ENCODE measurements around the gene MBOAT2.

The MBOAT2 gene

GRCh38 chr2:8837795-8838140, 165.7 kb downstream of the MBOAT2 start:
- no peak for TF ChIP-seq CTCF (conservative IDR thresholded peaks at IDR 0.05; ENCODE audit: low read length)
- H3K4me3 ChIP-seq (ENCODE audit: low read length), result peak overlapping the region; percentile 36
- DNase-seq (ENCODE audit: low read depth), result no peak

GRCh38 chr2:8836971-8837794, 166.3 kb downstream of the MBOAT2 start, which contains the start of gene KIDINS220:
KIDINS220 (minus strand) TSS chr2:8837613; CDS start chr2:8827093, 10,520 bp downstream.
- DNase-seq (ENCODE audit: low read depth), result peak; percentile 79
- peak within 1 kb of the TSS; percentile 89 for H3K4me3 ChIP-seq (ENCODE audit: low read length)
- no peak for TF ChIP-seq CTCF (conservative IDR thresholded peaks at IDR 0.05; ENCODE audit: low read length)

- no peak for DNase-seq (ENCODE audit: low read depth)
- H3K4me3 ChIP-seq (ENCODE audit: low read length), result no peak overlapping the region; the same call in 1 of the 2 replicates
- TF ChIP-seq CTCF (conservative IDR thresholded peaks at IDR 0.05; ENCODE audit: low read length), result no peak
Measured at GRCh38 chr2:8835279-8835678, 168.2 kb downstream of the MBOAT2 start.

GRCh38 chr2:8833853-8834252, 169.6 kb downstream of the MBOAT2 start:
- no peak overlapping the region for H3K4me3 ChIP-seq (ENCODE audit: low read length)
- TF ChIP-seq CTCF (conservative IDR thresholded peaks at IDR 0.05; ENCODE audit: low read length), result no peak
- no peak for DNase-seq (ENCODE audit: low read depth)

- TF ChIP-seq CTCF (conservative IDR thresholded peaks at IDR 0.05; ENCODE audit: low read length), result no peak
- no peak overlapping the region for H3K4me3 ChIP-seq (ENCODE audit: low read length)
- DNase-seq (ENCODE audit: low read depth), result no peak
Measured at GRCh38 chr2:8831516-8831915, 172.0 kb downstream of the MBOAT2 start.

- no peak overlapping the region for H3K4me3 ChIP-seq (ENCODE audit: low read length)
- DNase-seq (ENCODE audit: low read depth), result no peak
- TF ChIP-seq CTCF (conservative IDR thresholded peaks at IDR 0.05; ENCODE audit: low read length), result no peak
Measured at GRCh38 chr2:8827729-8828128, 175.8 kb downstream of the MBOAT2 start.

GRCh38 chr2:8822218-8822617, 181.3 kb downstream of the MBOAT2 start:
- DNase-seq (ENCODE audit: low read depth), result peak; percentile 27
- TF ChIP-seq CTCF (conservative IDR thresholded peaks at IDR 0.05; ENCODE audit: low read length), result no peak
- no peak overlapping the region for H3K4me3 ChIP-seq (ENCODE audit: low read length)
